Activated T-helper 1 cell treated with anti-CD3 and anti-CD28 coated beads, Interleukin-12 subunit alpha, Interleukin-12 subunit beta, Interleukin-2, Interleukin-4 antibody, amounts not matched to agents 30 ng/mL and 10 ng/mL and 1 ng/mL, durations not matched to agents 14 hours and 24 hours and 36 hours (primary cell): ENCODE data around the gene USP13. TPM values are rescaled to one million over a fixed set of nuclear protein-coding genes. Genes with fewer than 3 reads are reported as not detected.

Experiments
- DNase-seq: peaks from one replicate; pipeline ENCODE4 v3.0.0; 2021; ENCODE audit warnings: low spot score
- H3K27ac Mint-ChIP-seq: one replicate; pipeline ENCODE4 v1.8.0; 2021; ENCODE audit warnings: mild to moderate bottlenecking, mixed read lengths
- H3K27me3 Mint-ChIP-seq: one replicate; pipeline ENCODE4 v1.8.0; 2022; ENCODE audit warnings: mild to moderate bottlenecking, moderate library complexity, mixed read lengths; ENCODE audit not compliant: insufficient read depth
- H3K36me3 Mint-ChIP-seq: one replicate; pipeline ENCODE4 v1.8.0; 2021; ENCODE audit warnings: low read depth, mixed read lengths
- H3K4me1 Mint-ChIP-seq: one replicate; pipeline ENCODE4 v1.8.0; 2021; ENCODE audit warnings: low read depth, mixed read lengths
- H3K4me3 Mint-ChIP-seq: one replicate; pipeline ENCODE4 v1.8.0; 2021; ENCODE audit warnings: mild to moderate bottlenecking, moderate library complexity, mixed read lengths
- H3K9me3 Mint-ChIP-seq: one replicate; pipeline ENCODE4 v1.8.0; 2021; ENCODE audit warnings: mixed read lengths
- intact Hi-C: fragments of 100-400 bp; cut with micrococcal nuclease; formaldehyde crosslinking; loops from one replicate; pipeline ENCODE4 v1.15.1; 2024
- total RNA-seq: library from RNA; stranded (reverse); gene quantifications from 2 replicates; pipeline ENCODE4 v1.2.3, GENCODE V29; 2022

Gene USP13
- total RNA-seq, 1 donor from 2014 or later, result 11.3 TPM

- H3K9me3 Mint-ChIP-seq, result no peaks in the 10 kb centered on the region
- peaks cover 4% of the 10 kb centered on the region for H3K36me3 Mint-ChIP-seq
- H3K27me3 Mint-ChIP-seq, result no peaks in the 10 kb centered on the region
- H3K4me3 Mint-ChIP-seq, result no peak overlapping the region
- no peak for DNase-seq
- H3K4me1 Mint-ChIP-seq, result no peaks in the 10 kb centered on the region
- intact Hi-C loops, result no loop called here
- no peak overlapping the region for H3K27ac Mint-ChIP-seq
Observed at GRCh38 chr3:179687967-179688535, 35.2 kb downstream of the USP13 start.

GRCh38 chr3:179688850-179689249, 36.0 kb downstream of the USP13 start:
- Mint-ChIP-seq H3K9me3 (no peaks in the 10 kb centered on the region), H3K4me3 (no peak overlapping the region), H3K4me1 (no peaks in the 10 kb centered on the region), H3K27me3 (no peaks in the 10 kb centered on the region), H3K27ac (no peak overlapping the region), H3K36me3 (peaks cover 4% of the 10 kb centered on the region)
- intact Hi-C loops, result no loop called here
- DNase-seq, result no peak

DNA sequence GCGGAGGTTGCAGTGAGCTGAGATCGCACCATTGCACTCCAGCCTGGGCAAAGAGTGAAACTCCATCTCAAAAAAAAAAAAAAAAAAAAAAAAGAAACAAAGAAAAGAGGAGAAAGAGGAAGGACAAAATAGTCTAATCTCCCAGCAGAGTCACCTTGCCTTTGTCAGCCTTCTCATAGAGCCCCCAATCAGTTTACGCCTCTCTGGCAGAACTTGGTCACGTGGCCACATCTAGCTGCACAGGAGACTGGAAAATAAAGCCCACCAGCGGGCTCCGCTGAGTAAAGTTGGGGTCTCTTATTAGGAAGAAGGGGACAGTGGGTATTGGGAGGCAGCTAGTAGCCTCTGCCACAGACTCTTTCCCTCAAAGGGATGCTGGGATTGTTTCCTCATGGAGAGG, 41.9 kb downstream of the USP13 start:
- Mint-ChIP-seq H3K9me3 (no peaks in the 10 kb centered on the region), H3K4me1 (peaks cover 5% of the 10 kb centered on the region)

DNA sequence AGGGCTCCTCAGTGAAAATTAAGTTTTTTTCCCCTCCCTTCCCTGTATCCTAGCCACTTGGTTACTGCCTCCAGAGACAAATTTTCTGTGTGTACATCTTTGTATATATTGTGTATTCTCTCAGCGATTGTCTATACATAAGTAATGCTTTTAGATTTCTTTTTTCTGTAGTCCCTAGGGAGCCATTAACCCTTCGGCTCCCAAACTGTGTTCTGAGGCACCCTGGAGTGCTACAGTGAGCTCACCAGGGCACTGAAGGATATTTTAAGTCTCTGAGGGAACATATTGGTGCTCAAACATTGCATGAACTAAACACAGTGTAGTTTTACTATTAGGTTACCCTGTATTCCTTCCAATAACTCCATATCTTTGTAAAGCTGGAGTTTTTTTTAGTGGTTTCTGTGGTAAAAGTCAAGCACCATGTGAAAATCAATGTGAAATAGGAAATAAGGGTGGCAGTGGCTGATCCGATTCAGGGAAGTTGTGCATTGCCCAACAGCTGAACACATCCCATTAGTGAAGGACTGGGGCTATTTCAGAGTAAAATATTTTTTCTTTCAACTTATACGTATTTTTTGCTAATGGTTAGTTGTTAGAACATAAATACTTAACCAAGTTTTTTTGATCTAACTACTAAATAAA, 43.0 kb downstream of the USP13 start:
- H3K27me3 Mint-ChIP-seq, result no peaks in the 10 kb centered on the region
- H3K4me1 Mint-ChIP-seq, result peaks cover 12% of the 10 kb centered on the region
- H3K4me3 Mint-ChIP-seq, result no peak overlapping the region
- no peaks in the 10 kb centered on the region for H3K9me3 Mint-ChIP-seq
- no peak overlapping the region for H3K27ac Mint-ChIP-seq
- no peak for DNase-seq
- H3K36me3 Mint-ChIP-seq, result peaks cover 2% of the 10 kb centered on the region
- intact Hi-C loops, result no loop called here

More for the DNA sequence above, 41.9 kb downstream of the USP13 start:
- no peak overlapping the region for H3K27ac Mint-ChIP-seq
- H3K4me3 Mint-ChIP-seq, result no peak overlapping the region
- intact Hi-C loops, result no loop called here
- no peak for DNase-seq
- no peaks in the 10 kb centered on the region for H3K27me3 Mint-ChIP-seq
- H3K36me3 Mint-ChIP-seq, result peaks cover 2% of the 10 kb centered on the region

- Mint-ChIP-seq H3K27ac (no peak overlapping the region), H3K4me3 (no peak overlapping the region), H3K9me3 (no peaks in the 10 kb centered on the region), H3K36me3 (no peaks in the 10 kb centered on the region), H3K27me3 (no peaks in the 10 kb centered on the region), H3K4me1 (peaks cover 12% of the 10 kb centered on the region)
- DNase-seq, result no peak
- intact Hi-C loops, result no loop called here
Observed at GRCh38 chr3:179697736-179698332, 45.0 kb downstream of the USP13 start.

- Mint-ChIP-seq H3K9me3 (no peaks in the 10 kb centered on the region), H3K4me3 (no peak overlapping the region), H3K27ac (no peak overlapping the region), H3K4me1 (peaks cover 12% of the 10 kb centered on the region), H3K36me3 (no peaks in the 10 kb centered on the region), H3K27me3 (no peaks in the 10 kb centered on the region)
- intact Hi-C loops, result loop anchor here (1.0 kb wide), 1 partner anchor 11 kb away; no protein-coding TSS in a partner anchor
- DNase-seq, result no peak
Observed at GRCh38 chr3:179700716-179701115, 47.9 kb downstream of the USP13 start.

- intact Hi-C loops, result no loop called here
- Mint-ChIP-seq H3K27me3 (no peaks in the 10 kb centered on the region), H3K9me3 (no peaks in the 10 kb centered on the region), H3K36me3 (no peaks in the 10 kb centered on the region), H3K4me3 (no peak overlapping the region), H3K4me1 (peaks cover 12% of the 10 kb centered on the region), H3K27ac (no peak overlapping the region)
- no peak for DNase-seq
Observed at GRCh38 chr3:179701176-179701827, 48.5 kb downstream of the USP13 start.

DNA sequence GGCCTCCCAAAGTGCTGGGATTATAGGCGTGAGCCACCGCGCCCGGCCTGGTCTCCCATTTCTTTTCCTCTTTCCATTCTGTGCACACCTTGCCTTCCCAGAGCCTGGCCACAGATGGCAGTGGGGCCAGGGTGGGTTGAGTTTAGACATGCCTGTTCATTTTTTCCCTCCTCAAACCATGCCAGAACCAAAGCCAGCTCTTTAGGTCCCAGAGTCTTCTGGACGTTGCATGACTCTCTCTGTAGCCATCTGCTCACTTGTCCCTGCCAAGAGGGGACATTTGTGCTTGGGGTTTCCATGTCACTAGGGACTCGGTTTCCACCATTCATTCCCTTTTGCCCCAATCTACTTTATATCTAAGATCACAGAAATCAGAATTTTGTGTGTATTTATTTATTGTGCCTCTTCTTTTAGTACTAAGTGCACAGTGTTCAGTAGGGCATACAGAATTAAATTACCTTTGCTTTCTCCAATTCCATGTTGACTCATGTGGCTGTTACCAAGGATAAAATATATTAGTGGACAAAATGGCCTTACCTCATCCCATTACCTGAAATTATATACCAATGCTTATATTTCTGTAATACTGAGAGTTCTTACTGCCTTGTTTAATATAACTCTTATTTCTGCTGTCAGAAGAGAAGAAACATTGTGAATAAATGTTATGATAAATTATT, 49.6 kb downstream of the USP13 start:
- Mint-ChIP-seq H3K36me3 (no peaks in the 10 kb centered on the region), H3K27me3 (no peaks in the 10 kb centered on the region), H3K4me3 (no peak overlapping the region), H3K4me1 (peaks cover 12% of the 10 kb centered on the region), H3K27ac (no peak overlapping the region), H3K9me3 (no peaks in the 10 kb centered on the region)
- DNase-seq, result no peak
- intact Hi-C loops, result no loop called here

DNA sequence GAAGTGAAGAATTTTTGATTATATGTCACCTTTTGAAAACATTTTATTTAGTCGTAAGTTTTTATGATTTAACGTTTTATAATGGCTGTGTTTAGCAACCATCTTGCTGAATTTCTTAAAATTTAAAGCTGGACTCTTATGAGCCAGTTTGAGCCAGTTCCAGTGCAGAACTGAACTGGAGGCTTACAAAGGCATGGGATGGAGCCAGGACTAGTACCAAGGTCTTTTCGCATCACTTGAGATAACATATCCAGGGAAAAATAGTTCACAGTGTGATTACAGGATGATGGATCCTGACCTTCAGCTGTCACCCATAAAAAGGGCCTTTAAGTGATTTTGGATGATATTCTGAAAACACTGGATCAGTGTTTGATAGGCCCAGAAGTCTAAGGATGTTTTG, 51.0 kb downstream of the USP13 start:
- H3K36me3 Mint-ChIP-seq, result peaks cover 4% of the 10 kb centered on the region
- no peak for DNase-seq
- H3K27ac Mint-ChIP-seq, result no peak overlapping the region
- H3K4me3 Mint-ChIP-seq, result no peak overlapping the region
- intact Hi-C loops, result no loop called here
- no peaks in the 10 kb centered on the region for H3K9me3 Mint-ChIP-seq
- H3K27me3 Mint-ChIP-seq, result no peaks in the 10 kb centered on the region
- H3K4me1 Mint-ChIP-seq, result peaks cover 7% of the 10 kb centered on the region

- no peaks in the 10 kb centered on the region for H3K27me3 Mint-ChIP-seq
- no peaks in the 10 kb centered on the region for H3K9me3 Mint-ChIP-seq
- peaks cover 4% of the 10 kb centered on the region for H3K36me3 Mint-ChIP-seq
- intact Hi-C loops, result no loop called here
- no peak overlapping the region for H3K4me3 Mint-ChIP-seq
- H3K4me1 Mint-ChIP-seq, result no peaks in the 10 kb centered on the region
- H3K27ac Mint-ChIP-seq, result no peak overlapping the region
- DNase-seq, result no peak
Observed at GRCh38 chr3:179706233-179706632, 53.4 kb downstream of the USP13 start.

DNA sequence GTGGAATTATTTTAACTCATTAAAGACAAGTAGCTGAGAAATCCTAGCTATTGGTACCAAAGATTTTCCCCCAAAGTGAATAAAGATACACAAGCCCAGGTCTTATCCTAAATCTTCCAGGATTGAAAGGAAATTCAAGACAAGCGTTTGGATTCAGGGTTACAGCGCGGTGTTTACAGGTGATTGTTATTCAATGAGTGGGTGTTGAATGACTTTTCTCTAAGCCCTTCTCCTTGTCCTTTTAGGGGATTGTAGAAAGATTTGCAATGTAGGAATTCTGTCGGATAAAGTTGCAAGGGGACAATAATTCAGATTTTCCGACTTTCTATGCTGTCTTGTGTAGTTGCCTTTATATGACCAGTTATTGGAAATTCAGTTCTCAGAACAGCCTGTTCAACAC, 57.2 kb downstream of the USP13 start:
- DNase-seq, result no peak
- H3K4me1 Mint-ChIP-seq, result no peaks in the 10 kb centered on the region
- no peaks in the 10 kb centered on the region for H3K9me3 Mint-ChIP-seq
- no peak overlapping the region for H3K4me3 Mint-ChIP-seq
- intact Hi-C loops, result no loop called here
- no peak overlapping the region for H3K27ac Mint-ChIP-seq
- no peaks in the 10 kb centered on the region for H3K27me3 Mint-ChIP-seq
- H3K36me3 Mint-ChIP-seq, result peaks cover 4% of the 10 kb centered on the region

DNA sequence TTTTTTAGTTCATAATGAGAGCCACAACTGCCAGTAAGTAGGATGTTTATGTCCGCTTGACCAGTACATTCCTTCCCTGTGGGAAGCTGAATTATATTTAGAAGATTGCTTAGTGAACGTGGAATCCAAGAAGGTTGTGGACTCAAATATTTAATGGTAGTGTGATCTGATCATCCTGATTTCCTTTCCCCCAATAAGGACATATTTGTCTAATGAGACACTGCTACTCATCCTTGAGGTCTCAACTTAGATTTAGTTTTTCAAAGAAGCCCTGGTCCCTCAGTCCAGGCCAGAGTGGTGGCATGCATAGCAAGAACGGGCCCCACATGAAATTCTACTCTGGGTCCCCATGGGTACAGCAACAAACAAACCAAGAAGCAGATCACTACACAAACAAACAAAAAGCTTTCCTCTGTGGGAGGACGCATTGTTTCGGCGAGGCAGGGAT, 60.8 kb downstream of the USP13 start:
- Mint-ChIP-seq H3K9me3 (no peaks in the 10 kb centered on the region), H3K27me3 (no peaks in the 10 kb centered on the region), H3K4me1 (no peaks in the 10 kb centered on the region), H3K36me3 (no peaks in the 10 kb centered on the region), H3K4me3 (no peak overlapping the region), H3K27ac (no peak overlapping the region)
- intact Hi-C loops, result no loop called here
- no peak for DNase-seq

GRCh38 chr3:179715582-179715981, 62.7 kb downstream of the USP13 start:
- no peak for DNase-seq
- intact Hi-C loops, result no loop called here
- Mint-ChIP-seq H3K9me3 (no peaks in the 10 kb centered on the region), H3K27ac (no peak overlapping the region), H3K4me1 (no peaks in the 10 kb centered on the region), H3K4me3 (no peak overlapping the region), H3K36me3 (no peaks in the 10 kb centered on the region), H3K27me3 (no peaks in the 10 kb centered on the region)
